HepG2 (cell line): ENCODE results near the gene CTSW. TPM values are rescaled to one million over a fixed set of nuclear protein-coding genes. Genes with fewer than 3 reads are reported as not detected.

Experiments
- DR1 ChIP-seq: sonication (generic); formaldehyde crosslinking; IDR thresholded peaks from 2 replicates; pipeline ENCODE4 v1.8.0; 2021; ENCODE audit warnings: mild to moderate bottlenecking, missing genetic modification reagents, inconsistent platforms
- FLYWCH1 ChIP-seq: sonication (generic); formaldehyde crosslinking; IDR thresholded peaks from 2 replicates; pipeline ENCODE4 v1.8.1; 2023; ENCODE audit warnings: mild to moderate bottlenecking, missing genetic modification reagents
- GABPB1 ChIP-seq: IDR thresholded peaks from 2 replicates; pipeline ENCODE4 v1.6.1; 2016; ENCODE audit warnings: mild to moderate bottlenecking, missing genetic modification reagents, moderate library complexity, missing compliant biosample characterization
- IKZF1 ChIP-seq: fragments of 450-650 bp; IDR thresholded peaks from 2 replicates; pipeline ENCODE4 v1.7.1; 2016
- KLF9 ChIP-seq: IDR thresholded peaks from 2 replicates; pipeline ENCODE4 v1.6.1; 2016; ENCODE audit warnings: low read depth
- MAZ ChIP-seq, 2 experiments: sonication (generic) in 1 of 2; formaldehyde crosslinking in 1 of 2; IDR thresholded peaks; 2 replicates each; pipeline versions ENCODE4 v1.5.0 to v1.6.1; 2012 to 2020; ENCODE audit warnings: low read depth in 2 of 2, mild to moderate bottlenecking in 2 of 2, borderline replicate concordance in 1 of 2, improper control_type of control experiment in 1 of 2, low read length in 1 of 2, missing genetic modification reagents in 1 of 2, moderate library complexity in 1 of 2
- MED1 ChIP-seq: sonication (generic); formaldehyde crosslinking; IDR thresholded peaks from 2 replicates; pipeline ENCODE4 v1.4.0; 2020; ENCODE audit warnings: missing genetic modification reagents
- MIER3 ChIP-seq: IDR thresholded peaks from 2 replicates; pipeline ENCODE4 v1.6.1; 2016; ENCODE audit warnings: missing compliant biosample characterization, borderline replicate concordance
- REXO4 ChIP-seq: sonication (generic); formaldehyde crosslinking; IDR thresholded peaks from 2 replicates; pipeline ENCODE4 v1.8.0; 2022; ENCODE audit warnings: missing genetic modification reagents, mild to moderate bottlenecking, borderline replicate concordance
- RFX5 ChIP-seq: IDR thresholded peaks from 2 replicates; pipeline ENCODE4 v1.6.1; 2011; ENCODE audit warnings: low read depth, low read length, improper control_type of control experiment
- SMC3 ChIP-seq: IDR thresholded peaks from 2 replicates; pipeline ENCODE4 v1.6.1; 2011; ENCODE audit warnings: low read length, improper control_type of control experiment
- polyA plus RNA-seq, 8 experiments: library from polyadenylated mRNA; depleted of rRNA in 3 of 8; stranded (reverse) in 7 of 8; unstranded in 1 of 8; fragments of >200 nt; fragmentation: Illumina TruSeq in 4 of 8; extraction: Trizol in 4 of 8; gene quantifications; 2 replicates each; pipeline versions ENCODE4 v1.2.1 to v1.2.3, GENCODE V29; 2011 to 2016; ENCODE audit warnings: low read depth in 4 of 8, missing spikeins in 1 of 8, mixed read lengths in 1 of 8; ENCODE audit not compliant: insufficient read depth in 1 of 8
- total RNA-seq, 5 experiments: library from RNA; depleted of rRNA; stranded (reverse); fragments of >200 nt; fragmentation: Illumina TruSeq; extraction: Trizol; gene quantifications; 2 replicates each; pipeline ENCODE4 v1.2.3, GENCODE V29; 2016; ENCODE audit warnings: low read depth in 1 of 5
- TF ChIP-seq, protein P1 (sequence below): sonication (generic); formaldehyde crosslinking; IDR thresholded peaks from 2 replicates; pipeline ENCODE4 v1.4.0; 2020; ENCODE audit warnings: missing genetic modification reagents, mild to moderate bottlenecking, borderline replicate concordance
- TF ChIP-seq, protein P2 (sequence below): sonication (generic); formaldehyde crosslinking; IDR thresholded peaks from 2 replicates; pipeline ENCODE4 v1.5.1; 2020; ENCODE audit warnings: mild to moderate bottlenecking, missing genetic modification reagents

CTSW gene
- total and polyA plus RNA-seq, 2 of the 13 experiments (the other 11 are each of a cell fraction or from before 2014, with no cell fraction given), result 0.09 TPM; not detected in 1

- TF ChIP-seq, protein P1, sequence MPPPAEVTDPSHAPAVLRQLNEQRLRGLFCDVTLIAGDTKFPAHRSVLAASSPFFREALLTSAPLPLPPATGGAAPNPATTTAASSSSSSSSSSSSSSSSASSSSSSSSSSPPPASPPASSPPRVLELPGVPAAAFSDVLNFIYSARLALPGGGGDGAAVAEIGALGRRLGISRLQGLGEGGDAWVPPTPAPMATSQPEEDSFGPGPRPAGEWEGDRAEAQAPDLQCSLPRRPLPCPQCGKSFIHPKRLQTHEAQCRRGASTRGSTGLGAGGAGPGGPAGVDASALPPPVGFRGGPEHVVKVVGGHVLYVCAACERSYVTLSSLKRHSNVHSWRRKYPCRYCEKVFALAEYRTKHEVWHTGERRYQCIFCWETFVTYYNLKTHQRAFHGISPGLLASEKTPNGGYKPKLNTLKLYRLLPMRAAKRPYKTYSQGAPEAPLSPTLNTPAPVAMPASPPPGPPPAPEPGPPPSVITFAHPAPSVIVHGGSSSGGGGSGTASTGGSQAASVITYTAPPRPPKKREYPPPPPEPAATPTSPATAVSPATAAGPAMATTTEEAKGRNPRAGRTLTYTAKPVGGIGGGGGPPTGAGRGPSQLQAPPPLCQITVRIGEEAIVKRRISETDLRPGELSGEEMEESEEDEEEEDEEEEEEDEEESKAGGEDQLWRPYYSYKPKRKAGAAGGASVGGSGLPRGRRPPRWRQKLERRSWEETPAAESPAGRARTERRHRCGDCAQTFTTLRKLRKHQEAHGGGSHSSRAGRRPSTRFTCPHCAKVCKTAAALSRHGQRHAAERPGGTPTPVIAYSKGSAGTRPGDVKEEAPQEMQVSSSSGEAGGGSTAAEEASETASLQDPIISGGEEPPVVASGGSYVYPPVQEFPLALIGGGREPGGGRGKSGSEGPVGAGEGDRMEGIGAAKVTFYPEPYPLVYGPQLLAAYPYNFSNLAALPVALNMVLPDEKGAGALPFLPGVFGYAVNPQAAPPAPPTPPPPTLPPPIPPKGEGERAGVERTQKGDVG, result 0 out of 2 replicates have a peak, but pooled peaks have one; percentile 25
- peak; percentile 52; the same call in 1 of the 2 replicates for TF ChIP-seq MED1 (CRISPR knock-in tag)
- TF ChIP-seq GABPB1 (CRISPR knock-in tag), result peak; percentile 97
- TF ChIP-seq IKZF1, result no peak
- TF ChIP-seq FLYWCH1 (CRISPR knock-in tag), result no peak
- TF ChIP-seq MIER3 (CRISPR knock-in tag), result no peak
- peak; percentile 89 for TF ChIP-seq DR1 (CRISPR knock-in tag)
- peak; percentile 94 for TF ChIP-seq MAZ (IDR thresholded peaks at IDR 0.05; ENCODE audit: borderline replicate concordance, low read depth, low read length)
- peak; percentile 93 for TF ChIP-seq MAZ (CRISPR knock-in tag; IDR thresholded peaks at IDR 0.05; ENCODE audit: low read depth)
- TF ChIP-seq KLF9 (CRISPR knock-in tag), result no peak
- TF ChIP-seq, protein P2, sequence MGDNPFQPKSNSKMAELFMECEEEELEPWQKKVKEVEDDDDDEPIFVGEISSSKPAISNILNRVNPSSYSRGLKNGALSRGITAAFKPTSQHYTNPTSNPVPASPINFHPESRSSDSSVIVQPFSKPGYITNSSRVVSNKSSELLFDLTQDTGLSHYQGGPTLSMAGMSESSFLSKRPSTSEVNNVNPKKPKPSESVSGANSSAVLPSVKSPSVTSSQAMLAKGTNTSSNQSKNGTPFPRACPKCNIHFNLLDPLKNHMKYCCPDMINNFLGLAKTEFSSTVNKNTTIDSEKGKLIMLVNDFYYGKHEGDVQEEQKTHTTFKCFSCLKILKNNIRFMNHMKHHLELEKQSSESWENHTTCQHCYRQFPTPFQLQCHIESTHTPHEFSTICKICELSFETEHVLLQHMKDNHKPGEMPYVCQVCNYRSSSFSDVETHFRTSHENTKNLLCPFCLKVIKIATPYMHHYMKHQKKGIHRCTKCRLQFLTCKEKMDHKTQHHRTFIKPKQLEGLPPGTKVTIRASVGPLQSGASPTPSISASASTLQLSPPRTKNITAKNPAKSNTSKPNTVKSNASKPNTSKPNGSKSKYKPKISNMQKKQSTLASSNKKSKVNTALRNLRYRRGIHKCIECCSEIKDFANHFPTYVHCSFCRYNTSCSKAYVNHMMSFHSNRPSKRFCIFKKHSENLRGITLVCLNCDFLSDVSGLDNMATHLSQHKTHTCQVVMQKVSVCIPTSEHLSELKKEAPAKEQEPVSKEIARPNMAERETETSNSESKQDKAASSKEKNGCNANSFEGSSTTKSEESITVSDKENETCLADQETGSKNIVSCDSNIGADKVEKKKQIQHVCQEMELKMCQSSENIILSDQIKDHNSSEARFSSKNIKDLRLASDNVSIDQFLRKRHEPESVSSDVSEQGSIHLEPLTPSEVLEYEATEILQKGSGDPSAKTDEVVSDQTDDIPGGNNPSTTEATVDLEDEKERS (CRISPR knock-in tag), result no peak
- TF ChIP-seq SMC3, result no peak
- TF ChIP-seq REXO4 (CRISPR knock-in tag), result no peak
- TF ChIP-seq RFX5, result no peak; the same call in 1 of the 2 replicates
Measured at GRCh38 chr11:65857853-65858680, 21.6 kb upstream of the CTSW start, which contains the start of gene CFL1 (continued).
